Measurements from ENCODE around the gene CCT8L2.
"Not testable (repeated sequence)": the region's sequence is repeated elsewhere in the genome, so short reads cannot be mapped to it uniquely, and the experiment has no call there.

The CCT8L2 gene

GRCh38 chr22:16559996-16560395 lies 32.6 kb downstream of the CCT8L2 start:
- H3K27ac ChIP-seq (ENCODE audit: low read depth, low read length); DNase-seq; H3K4me3 ChIP-seq (ENCODE audit: low read depth, low read length); H3K4ac ChIP-seq (ENCODE audit: low read depth, low read length); H3K14ac ChIP-seq (ENCODE audit: low read length); H2BK12ac ChIP-seq (ENCODE audit: low read length); H3K4me2 ChIP-seq (ENCODE audit: low read length); H2BK5ac ChIP-seq (ENCODE audit: low read depth, low read length, poor library complexity); H4K8ac ChIP-seq (ENCODE audit: low read depth, low read length); H3K36me3 ChIP-seq (ENCODE audit: control insufficient read depth in 1 of 2, insufficient read depth in 2 of 2, low read length in 2 of 2); H3K4me1 ChIP-seq (ENCODE audit: control insufficient read depth in 1 of 2, insufficient read depth in 2 of 2, low read length in 2 of 2); H2AK5ac ChIP-seq (ENCODE audit: low read length); H3K18ac ChIP-seq (ENCODE audit: low read length); H4K91ac ChIP-seq (ENCODE audit: low read depth, low read length); H3K9ac ChIP-seq (ENCODE audit: low read length); H4K12ac ChIP-seq (ENCODE audit: low read depth, low read length); H3K23ac ChIP-seq (ENCODE audit: low read length); H3K79me2 ChIP-seq (ENCODE audit: control insufficient read depth, insufficient read depth, low read length, poor library complexity); H2AFZ ChIP-seq (ENCODE audit: insufficient read depth, low read length, poor library complexity); H2BK120ac ChIP-seq (ENCODE audit: insufficient read depth, low read length, poor library complexity); H3K79me1 ChIP-seq (ENCODE audit: low read length); H3K27me3 ChIP-seq (ENCODE audit: insufficient read depth, low read length): not testable (repeated sequence)
- H3K9me3 ChIP-seq (ENCODE audit: insufficient read depth, low read depth, low read length): peaks cover 55% of the 10 kb centered on the region
- no CpG with 5 or more reads among the region's 1 CpG for WGBS (ENCODE audit: extremely low coverage, insufficient coverage, insufficient read length)

GRCh38 chr22:16559056-16559955 lies 33.3 kb downstream of the CCT8L2 start:
- Histone ChIP-seq H3K4ac (ENCODE audit: low read depth, low read length) (no peak overlapping the region), H2AK5ac (ENCODE audit: low read length) (no peak overlapping the region), H4K8ac (ENCODE audit: low read depth, low read length) (no peak overlapping the region), H3K9me3 (ENCODE audit: insufficient read depth, low read depth, low read length) (peaks cover 48% of the 10 kb centered on the region), H3K4me3 (ENCODE audit: low read depth, low read length) (no peak overlapping the region), H4K91ac (ENCODE audit: low read depth, low read length) (no peak overlapping the region), H3K14ac (ENCODE audit: low read length) (no peak overlapping the region), H3K4me2 (ENCODE audit: low read length) (no peak overlapping the region), H3K27ac (ENCODE audit: low read depth, low read length) (no peak overlapping the region), H3K79me2 (ENCODE audit: control insufficient read depth, insufficient read depth, low read length, poor library complexity) (no peaks in the 10 kb centered on the region), H2BK12ac (ENCODE audit: low read length) (no peak overlapping the region), H3K23ac (ENCODE audit: low read length) (no peak overlapping the region), H3K27me3 (ENCODE audit: insufficient read depth, low read length) (no peaks in the 10 kb centered on the region), H3K36me3 (ENCODE audit: control insufficient read depth in 1 of 2, insufficient read depth in 2 of 2, low read length in 2 of 2) (no peaks in the 10 kb centered on the region), H3K18ac (ENCODE audit: low read length) (no peak overlapping the region), H4K12ac (ENCODE audit: low read depth, low read length) (no peak overlapping the region), H2BK120ac (ENCODE audit: insufficient read depth, low read length, poor library complexity) (no peak overlapping the region), H3K79me1 (ENCODE audit: low read length) (no peaks in the 10 kb centered on the region), H3K9ac (ENCODE audit: low read length) (no peak overlapping the region), H2BK5ac (ENCODE audit: low read depth, low read length, poor library complexity) (no peak overlapping the region), H3K4me1 (ENCODE audit: control insufficient read depth in 1 of 2, insufficient read depth in 2 of 2, low read length in 2 of 2) (no peaks in the 10 kb centered on the region), H2AFZ (ENCODE audit: insufficient read depth, low read length, poor library complexity) (no peak overlapping the region)
- no CpG with 5 or more reads among the region's 3 CpGs for WGBS (ENCODE audit: extremely low coverage, insufficient coverage, insufficient read length)
- no peak for DNase-seq

GRCh38 chr22:16558376-16558945 lies 34.1 kb downstream of the CCT8L2 start:
- not testable (repeated sequence) for H2AFZ ChIP-seq (ENCODE audit: insufficient read depth, low read length, poor library complexity); H4K91ac ChIP-seq (ENCODE audit: low read depth, low read length); H3K18ac ChIP-seq (ENCODE audit: low read length); H3K79me2 ChIP-seq (ENCODE audit: control insufficient read depth, insufficient read depth, low read length, poor library complexity); H3K27ac ChIP-seq (ENCODE audit: low read depth, low read length); H2BK12ac ChIP-seq (ENCODE audit: low read length); H3K36me3 ChIP-seq (ENCODE audit: control insufficient read depth in 1 of 2, insufficient read depth in 2 of 2, low read length in 2 of 2); DNase-seq; H2AK5ac ChIP-seq (ENCODE audit: low read length); H2BK5ac ChIP-seq (ENCODE audit: low read depth, low read length, poor library complexity); H3K14ac ChIP-seq (ENCODE audit: low read length); H3K4me2 ChIP-seq (ENCODE audit: low read length); H2BK120ac ChIP-seq (ENCODE audit: insufficient read depth, low read length, poor library complexity); H3K4me3 ChIP-seq (ENCODE audit: low read depth, low read length); H3K4me1 ChIP-seq (ENCODE audit: control insufficient read depth in 1 of 2, insufficient read depth in 2 of 2, low read length in 2 of 2); H4K8ac ChIP-seq (ENCODE audit: low read depth, low read length); H3K23ac ChIP-seq (ENCODE audit: low read length); H3K9ac ChIP-seq (ENCODE audit: low read length); H4K12ac ChIP-seq (ENCODE audit: low read depth, low read length); H3K79me1 ChIP-seq (ENCODE audit: low read length); H3K4ac ChIP-seq (ENCODE audit: low read depth, low read length); H3K27me3 ChIP-seq (ENCODE audit: insufficient read depth, low read length)
- peaks cover 40% of the 10 kb centered on the region for H3K9me3 ChIP-seq (ENCODE audit: insufficient read depth, low read depth, low read length)
- WGBS (ENCODE audit: extremely low coverage, insufficient coverage, insufficient read length): no CpG with 5 or more reads among the region's 4 CpGs

- not testable (repeated sequence) for H2AK5ac ChIP-seq (ENCODE audit: low read length); H3K79me1 ChIP-seq (ENCODE audit: low read length); H3K4me3 ChIP-seq (ENCODE audit: low read depth, low read length); H4K91ac ChIP-seq (ENCODE audit: low read depth, low read length); H3K4ac ChIP-seq (ENCODE audit: low read depth, low read length); H2BK12ac ChIP-seq (ENCODE audit: low read length); H2BK5ac ChIP-seq (ENCODE audit: low read depth, low read length, poor library complexity); H3K36me3 ChIP-seq (ENCODE audit: control insufficient read depth in 1 of 2, insufficient read depth in 2 of 2, low read length in 2 of 2); H2BK120ac ChIP-seq (ENCODE audit: insufficient read depth, low read length, poor library complexity); H3K9ac ChIP-seq (ENCODE audit: low read length); H3K14ac ChIP-seq (ENCODE audit: low read length); H3K27me3 ChIP-seq (ENCODE audit: insufficient read depth, low read length); H3K4me1 ChIP-seq (ENCODE audit: control insufficient read depth in 1 of 2, insufficient read depth in 2 of 2, low read length in 2 of 2); H3K23ac ChIP-seq (ENCODE audit: low read length); H3K79me2 ChIP-seq (ENCODE audit: control insufficient read depth, insufficient read depth, low read length, poor library complexity); H3K4me2 ChIP-seq (ENCODE audit: low read length); DNase-seq; H4K12ac ChIP-seq (ENCODE audit: low read depth, low read length); H4K8ac ChIP-seq (ENCODE audit: low read depth, low read length); H2AFZ ChIP-seq (ENCODE audit: insufficient read depth, low read length, poor library complexity); H3K18ac ChIP-seq (ENCODE audit: low read length); H3K27ac ChIP-seq (ENCODE audit: low read depth, low read length)
- WGBS (ENCODE audit: extremely low coverage, insufficient coverage, insufficient read length): no CpG with 5 or more reads among the region's 13 CpGs
- H3K9me3 ChIP-seq (ENCODE audit: insufficient read depth, low read depth, low read length): peaks cover 34% of the 10 kb centered on the region
These were observed 35.1 kb downstream of the CCT8L2 start for GRCh38 chr22:16557511-16557910.
